Measurements from ENCODE around the gene SHC2.

DNA sequence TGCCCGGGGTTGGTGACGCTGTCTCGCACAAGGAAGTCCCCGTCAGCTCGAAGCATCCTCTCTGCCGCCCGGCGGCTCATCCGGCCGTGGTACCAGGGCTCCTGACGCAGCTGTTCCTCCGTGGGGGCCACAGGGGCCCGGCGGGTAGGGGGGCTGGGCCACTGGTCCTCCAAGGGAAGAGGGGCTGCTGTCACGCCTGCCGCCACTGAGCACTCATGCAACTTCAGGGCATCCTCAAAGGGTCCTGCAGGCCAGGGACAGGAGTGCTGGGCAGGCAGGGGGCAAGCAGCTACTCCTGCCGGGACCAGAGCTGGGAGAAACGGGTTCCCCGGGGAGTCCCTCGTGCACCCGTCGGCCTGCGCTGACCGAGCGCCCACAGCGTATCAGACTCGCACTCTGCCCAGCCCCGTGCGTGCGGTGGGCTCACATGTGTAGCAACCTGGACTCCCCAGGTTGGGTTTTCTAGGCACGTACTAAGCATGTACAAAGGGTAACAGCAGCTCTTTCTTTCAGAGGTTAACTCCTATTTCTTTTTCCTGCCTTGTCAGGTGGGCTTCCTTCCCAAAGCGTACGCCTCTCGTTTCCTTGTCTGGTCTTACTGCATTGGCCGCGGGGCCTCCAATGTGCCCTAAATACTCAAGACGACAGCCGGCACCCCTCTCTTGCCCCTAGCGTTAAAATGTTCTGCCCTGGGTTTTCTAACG, 38.5 kb downstream of the SHC2 start:
- TF ChIP-seq POLR2A (IDR thresholded peaks at IDR 0.05) = no peak
- TF ChIP-seq, protein P1, sequence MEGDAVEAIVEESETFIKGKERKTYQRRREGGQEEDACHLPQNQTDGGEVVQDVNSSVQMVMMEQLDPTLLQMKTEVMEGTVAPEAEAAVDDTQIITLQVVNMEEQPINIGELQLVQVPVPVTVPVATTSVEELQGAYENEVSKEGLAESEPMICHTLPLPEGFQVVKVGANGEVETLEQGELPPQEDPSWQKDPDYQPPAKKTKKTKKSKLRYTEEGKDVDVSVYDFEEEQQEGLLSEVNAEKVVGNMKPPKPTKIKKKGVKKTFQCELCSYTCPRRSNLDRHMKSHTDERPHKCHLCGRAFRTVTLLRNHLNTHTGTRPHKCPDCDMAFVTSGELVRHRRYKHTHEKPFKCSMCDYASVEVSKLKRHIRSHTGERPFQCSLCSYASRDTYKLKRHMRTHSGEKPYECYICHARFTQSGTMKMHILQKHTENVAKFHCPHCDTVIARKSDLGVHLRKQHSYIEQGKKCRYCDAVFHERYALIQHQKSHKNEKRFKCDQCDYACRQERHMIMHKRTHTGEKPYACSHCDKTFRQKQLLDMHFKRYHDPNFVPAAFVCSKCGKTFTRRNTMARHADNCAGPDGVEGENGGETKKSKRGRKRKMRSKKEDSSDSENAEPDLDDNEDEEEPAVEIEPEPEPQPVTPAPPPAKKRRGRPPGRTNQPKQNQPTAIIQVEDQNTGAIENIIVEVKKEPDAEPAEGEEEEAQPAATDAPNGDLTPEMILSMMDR (IDR thresholded peaks at IDR 0.05) = no peak
- no peak for TF ChIP-seq POLR2AphosphoS5 (IDR thresholded peaks at IDR 0.05; ENCODE audit: insufficient read depth in 1 of 2, low read depth in 1 of 2)

All from vagina (tissue), 2 donors.